Measurements from ENCODE around the gene SAMD1.
A peak's percentile ranks its signal among the peaks of the same experiment; 100 is the strongest.

The SAMD1 gene

GRCh38 chr19:14118165-14119051, 27.9 kb upstream of the SAMD1 start:
- TF ChIP-seq, protein P1, sequence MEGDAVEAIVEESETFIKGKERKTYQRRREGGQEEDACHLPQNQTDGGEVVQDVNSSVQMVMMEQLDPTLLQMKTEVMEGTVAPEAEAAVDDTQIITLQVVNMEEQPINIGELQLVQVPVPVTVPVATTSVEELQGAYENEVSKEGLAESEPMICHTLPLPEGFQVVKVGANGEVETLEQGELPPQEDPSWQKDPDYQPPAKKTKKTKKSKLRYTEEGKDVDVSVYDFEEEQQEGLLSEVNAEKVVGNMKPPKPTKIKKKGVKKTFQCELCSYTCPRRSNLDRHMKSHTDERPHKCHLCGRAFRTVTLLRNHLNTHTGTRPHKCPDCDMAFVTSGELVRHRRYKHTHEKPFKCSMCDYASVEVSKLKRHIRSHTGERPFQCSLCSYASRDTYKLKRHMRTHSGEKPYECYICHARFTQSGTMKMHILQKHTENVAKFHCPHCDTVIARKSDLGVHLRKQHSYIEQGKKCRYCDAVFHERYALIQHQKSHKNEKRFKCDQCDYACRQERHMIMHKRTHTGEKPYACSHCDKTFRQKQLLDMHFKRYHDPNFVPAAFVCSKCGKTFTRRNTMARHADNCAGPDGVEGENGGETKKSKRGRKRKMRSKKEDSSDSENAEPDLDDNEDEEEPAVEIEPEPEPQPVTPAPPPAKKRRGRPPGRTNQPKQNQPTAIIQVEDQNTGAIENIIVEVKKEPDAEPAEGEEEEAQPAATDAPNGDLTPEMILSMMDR (conservative IDR thresholded peaks at IDR 0.05; ENCODE audit: low read length) = no peak
- H3K4me3 ChIP-seq (ENCODE audit: low read length) = peak overlapping the region; percentile 66
- DNase-seq (ENCODE audit: low read depth) = peak; percentile 91

- DNase-seq (ENCODE audit: low read depth) = peak; percentile 99
- H3K4me3 ChIP-seq (ENCODE audit: low read length) = peak within 1 kb of the TSS; percentile 79
- TF ChIP-seq, protein P1 (conservative IDR thresholded peaks at IDR 0.05; ENCODE audit: low read length) = no peak
Measured at GRCh38 chr19:14117668-14118164, 27.2 kb upstream of the SAMD1 start, which contains the start of gene PRKACA. PRKACA (minus strand) TSS chr19:14117762; CDS start chr19:14117547, 215 bp downstream.

- TF ChIP-seq, protein P1 (conservative IDR thresholded peaks at IDR 0.05; ENCODE audit: low read length) = no peak
- DNase-seq (ENCODE audit: low read depth) = no peak
- peak overlapping the region; percentile 79 for H3K4me3 ChIP-seq (ENCODE audit: low read length)
Measured at GRCh38 chr19:14116918-14117578, 26.5 kb upstream of the SAMD1 start.

DNA sequence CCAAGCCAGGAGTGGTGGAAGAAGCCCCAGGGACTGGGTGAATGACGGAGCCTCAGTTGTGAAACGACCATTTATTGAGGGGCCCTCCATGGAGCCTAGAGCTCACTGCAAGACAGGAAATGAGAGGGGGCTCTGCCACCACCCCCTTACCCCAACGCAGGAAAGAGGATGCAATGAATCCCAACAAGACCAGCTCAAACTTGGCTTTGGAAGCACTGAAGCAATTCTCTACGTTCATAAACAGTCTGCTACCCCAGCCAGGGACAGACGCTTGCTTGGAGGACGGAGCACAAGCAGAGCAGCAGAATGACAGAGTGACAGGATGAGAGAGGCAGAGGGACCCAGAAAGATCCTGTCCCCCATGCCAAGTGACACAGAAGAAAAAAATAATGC, 26.0 kb upstream of the SAMD1 start:
- DNase-seq (ENCODE audit: low read depth) = no peak
- TF ChIP-seq, protein P1 (conservative IDR thresholded peaks at IDR 0.05; ENCODE audit: low read length) = no peak
- H3K4me3 ChIP-seq (ENCODE audit: low read length) = peak overlapping the region; percentile 79

DNA sequence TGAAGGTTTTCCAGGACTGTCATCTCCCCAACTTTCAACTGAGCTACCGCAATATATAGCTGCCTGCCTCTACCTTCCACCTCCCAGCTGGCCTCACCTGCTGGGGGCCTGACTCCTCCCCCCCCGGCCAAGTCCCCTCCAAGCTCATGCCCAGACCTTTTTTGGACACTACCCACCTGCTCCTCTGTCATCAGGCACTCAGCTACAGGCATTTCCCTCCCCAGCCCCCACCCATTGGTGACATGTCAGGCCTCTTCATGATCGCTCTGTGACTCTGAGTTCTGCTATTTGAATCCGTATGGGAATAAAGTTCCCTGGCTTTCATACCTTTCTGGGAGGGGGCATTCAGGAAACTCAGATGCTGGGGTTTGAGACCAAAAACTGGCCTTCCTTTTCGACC, 25.2 kb upstream of the SAMD1 start:
- peak overlapping the region; percentile 79 for H3K4me3 ChIP-seq (ENCODE audit: low read length)
- no peak for DNase-seq (ENCODE audit: low read depth)
- TF ChIP-seq, protein P1 (conservative IDR thresholded peaks at IDR 0.05; ENCODE audit: low read length) = no peak

GRCh38 chr19:14114854-14115253, 24.3 kb upstream of the SAMD1 start:
- DNase-seq (ENCODE audit: low read depth) = no peak
- TF ChIP-seq, protein P1 (conservative IDR thresholded peaks at IDR 0.05; ENCODE audit: low read length) = peak; percentile 48
- H3K4me3 ChIP-seq (ENCODE audit: low read length) = no peak overlapping the region
